HepG2 (cell line): ENCODE results near the gene CERS5. TPM values are rescaled to one million over a fixed set of nuclear protein-coding genes. Genes with fewer than 3 reads are reported as not detected.

Source experiments
- DMTF1 ChIP-seq: sonication (generic); formaldehyde crosslinking; IDR thresholded peaks from 2 replicates; pipeline ENCODE4 v1.4.0; 2020; ENCODE audit warnings: mild to moderate bottlenecking, missing genetic modification reagents
- KLF12 ChIP-seq: sonication (generic); formaldehyde crosslinking; IDR thresholded peaks from 2 replicates; pipeline ENCODE4 v1.4.0; 2020; ENCODE audit warnings: missing genetic modification reagents, borderline replicate concordance
- SSRP1 ChIP-seq: IDR thresholded peaks from 2 replicates; pipeline ENCODE4 v1.6.1; 2016; ENCODE audit warnings: control low read depth
- USF2 ChIP-seq, 2 experiments: sonication (generic) in 1 of 2; formaldehyde crosslinking in 1 of 2; IDR thresholded peaks; 2 replicates each; pipeline versions ENCODE4 v1.5.1 to v1.6.1; 2011 to 2020; ENCODE audit warnings: borderline replicate concordance in 1 of 2, low read depth in 1 of 2, low read length in 1 of 2, mild to moderate bottlenecking in 1 of 2, missing genetic modification reagents in 1 of 2, moderate library complexity in 1 of 2
- ZNF30 ChIP-seq: sonication (generic); formaldehyde crosslinking; IDR thresholded peaks from 2 replicates; pipeline ENCODE4 v1.5.0; 2020; ENCODE audit warnings: mild to moderate bottlenecking, missing genetic modification reagents
- polyA plus RNA-seq, 8 experiments: library from polyadenylated mRNA; depleted of rRNA in 3 of 8; stranded (reverse) in 7 of 8; unstranded in 1 of 8; fragments of >200 nt; fragmentation: Illumina TruSeq in 4 of 8; extraction: Trizol in 4 of 8; gene quantifications; 2 replicates each; pipeline versions ENCODE4 v1.2.1 to v1.2.3, GENCODE V29; 2011 to 2016; ENCODE audit warnings: low read depth in 4 of 8, missing spikeins in 1 of 8, mixed read lengths in 1 of 8; ENCODE audit not compliant: insufficient read depth in 1 of 8
- total RNA-seq, 5 experiments: library from RNA; depleted of rRNA; stranded (reverse); fragments of >200 nt; fragmentation: Illumina TruSeq; extraction: Trizol; gene quantifications; 2 replicates each; pipeline ENCODE4 v1.2.3, GENCODE V29; 2016; ENCODE audit warnings: low read depth in 1 of 5

CERS5 gene
- total and polyA plus RNA-seq, 2 of the 13 experiments (the other 11 are each of a cell fraction or from before 2014, with no cell fraction given), result 22.3 to 48.8 TPM

- TF ChIP-seq KLF12 (CRISPR knock-in tag), result no peak
- no peak for TF ChIP-seq DMTF1 (CRISPR knock-in tag)
- TF ChIP-seq SSRP1 (CRISPR knock-in tag), result no peak
- TF ChIP-seq USF2 (IDR thresholded peaks at IDR 0.05; ENCODE audit: low read depth, low read length), result no peak
- no peak for TF ChIP-seq USF2 (CRISPR knock-in tag; IDR thresholded peaks at IDR 0.05; ENCODE audit: borderline replicate concordance)
- no peak for TF ChIP-seq ZNF30 (CRISPR knock-in tag)
These were observed 54.5 kb downstream of the CERS5 start (continued) for GRCh38 chr12:50112456-50113218.
